Measurements from ENCODE around the gene GAB3.

- TF ChIP-seq EZH2 (IDR thresholded peaks at IDR 0.05) = no peak
- no peak for TF ChIP-seq POLR2AphosphoS5 (IDR thresholded peaks at IDR 0.05; ENCODE audit: borderline replicate concordance, low read depth, low read length)
Observed at GRCh38 chrX:154729439-154729838, 21.4 kb downstream of the GAB3 start.
